Gastrocnemius medialis (tissue), 4 donors: ENCODE results near the gene PI16. TPM values are rescaled to one million over a fixed set of nuclear protein-coding genes. Genes with fewer than 3 reads are reported as not detected.

Source experiments
- ATAC-seq, 2 donors: fragments of 150-250 bp; one replicate each; pipeline ENCODE4 v1.9.1; 2016
- DNase-seq, 2 donors: peaks; one replicate each; pipeline ENCODE4 v3.0.0-alpha.2; 2019
- H3K27ac ChIP-seq, 4 donors: fragments of 200-600 bp; sonication (generic); 1 replicate in 1 of 4; 2 replicates in 3 of 4; pipeline ENCODE4 v1.5.1; 2016 to 2018; ENCODE audit warnings: mild to moderate bottlenecking in 2 of 4, moderate library complexity in 1 of 4
- H3K27me3 ChIP-seq, 3 donors: fragments of 200-600 bp; sonication (generic) in 2 of 3; 1 replicate in 1 of 3; 2 replicates in 2 of 3; pipeline versions ENCODE4 v1.5.1 to v1.6.0; 2016 to 2019; ENCODE audit warnings: mild to moderate bottlenecking in 1 of 3, moderate library complexity in 1 of 3
- H3K36me3 ChIP-seq, 2 donors: fragments of 200-600 bp; sonication (generic) in 1 of 2; one replicate each; pipeline ENCODE4 v1.5.1; 2017 to 2018
- H3K4me1 ChIP-seq, 2 donors: fragments of 200-600 bp; sonication (generic) in 1 of 2; one replicate each; pipeline ENCODE4 v1.5.1; 2016 to 2017; ENCODE audit warnings: mild to moderate bottlenecking in 2 of 2
- H3K4me3 ChIP-seq, 4 donors: fragments of 200-600 bp; sonication (generic) in 3 of 4; 1 replicate in 1 of 4; 2 replicates in 3 of 4; pipeline ENCODE4 v1.5.1; 2016 to 2019; ENCODE audit warnings: mild to moderate bottlenecking in 2 of 4
- H3K9me3 ChIP-seq, 3 donors: fragments of 200-600 bp; sonication (generic) in 2 of 3; 1 replicate in 1 of 3; 2 replicates in 2 of 3; pipeline ENCODE4 v1.5.1; 2016 to 2019
- POLR2A ChIP-seq, 2 donors: fragments of 450-650 bp; IDR thresholded peaks; one replicate each; pipeline ENCODE4 v1.6.1; 2017; ENCODE audit warnings: antibody characterized with exemption in 2 of 2, mild to moderate bottlenecking in 2 of 2, moderate library complexity in 2 of 2
- in situ Hi-C, 4 donors: fragments of 200-750 bp; cut with MboI; loops; one replicate each; pipeline versions ENCODE4 v1.15.0 to v1.8.0; 2017; ENCODE audit warnings: low sequenced_read_pairs in 4 of 4
- intact Hi-C: fragments of 100-400 bp; cut with DNase I; formaldehyde crosslinking; loops from one replicate; pipeline ENCODE4 v1.15.1; 2023; ENCODE audit warnings: low total_unique reads
- total RNA-seq, 4 donors: library from RNA; depleted of rRNA; stranded (reverse); fragments of >200 nt; gene quantifications; one replicate each; pipeline versions ENCODE4 v1.1.0 to v1.2.3, GENCODE V29; 2016
- TF ChIP-seq, protein P1 (sequence below), 5 experiments: fragments of 450-650 bp in 3 of 5; fragments of 200-600 bp in 2 of 5; sonication (generic) in 2 of 5; IDR thresholded peaks in 4 of 5; conservative IDR thresholded peaks in 1 of 5; 1 replicate in 4 of 5; 2 replicates in 1 of 5; pipeline ENCODE4 v1.5.1; 2016 to 2019; ENCODE audit warnings: antibody characterized with exemption in 5 of 5, mild to moderate bottlenecking in 3 of 5, moderate library complexity in 3 of 5

The PI16 gene
- total RNA-seq, 4 donors from 2014 or later, result 0.87 to 3.2 (median 2.5) TPM

DNA sequence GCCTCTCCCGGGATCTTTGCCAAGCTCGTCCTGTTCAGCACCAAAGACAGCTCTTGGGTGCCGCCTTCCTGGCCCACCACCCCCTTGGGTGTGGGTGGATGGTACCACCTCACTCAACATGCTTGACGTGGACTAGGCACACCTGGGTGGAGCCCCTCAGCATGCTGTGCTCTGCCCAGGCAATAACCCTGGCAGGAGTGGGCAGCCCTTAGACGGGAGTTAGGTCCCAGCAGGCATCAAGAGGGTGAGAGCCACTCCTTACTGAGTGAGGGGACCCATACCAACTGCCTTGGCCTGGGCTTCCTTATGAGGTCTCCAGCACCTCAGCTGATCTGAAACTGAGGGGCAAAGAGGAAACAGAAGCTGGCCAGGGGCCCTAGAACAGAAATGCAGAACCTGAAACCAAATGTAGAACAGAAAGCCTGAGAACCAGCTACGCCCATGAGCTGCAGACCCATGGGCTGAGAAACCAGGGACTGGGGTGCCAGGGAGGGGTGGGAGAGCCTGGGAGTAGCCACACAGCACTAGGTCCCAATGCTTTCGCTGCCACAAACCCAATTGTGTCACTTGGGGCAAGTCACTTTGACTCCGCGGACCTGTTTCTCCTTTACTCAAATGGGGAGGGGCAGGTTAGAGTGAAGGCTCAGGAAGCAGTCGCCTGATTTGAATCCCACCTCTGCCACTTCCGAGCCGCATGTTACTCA, 53.0 kb downstream of the PI16 start:
- in situ Hi-C loops (loop anchor here in 3 of 4 donors (25.0 kb wide), 2 partner anchors 120 to 245 kb away; partner anchors contain the start of gene C6orf89 (in 1 of the 3)), intact Hi-C loops (no loop called here)
- Histone ChIP-seq H3K4me1 (no peaks in the 10 kb centered on the region), H3K27me3 (no peaks in the 10 kb centered on the region), H3K4me3 (peak overlapping the region in 1 of 4 donors; percentile 28), H3K27ac (no peak overlapping the region), H3K36me3 (no peaks in the 10 kb centered on the region), H3K9me3 (no peaks in the 10 kb centered on the region)
- no peak for TF ChIP-seq POLR2A (IDR thresholded peaks at IDR 0.05)
- TF ChIP-seq, protein P1, sequence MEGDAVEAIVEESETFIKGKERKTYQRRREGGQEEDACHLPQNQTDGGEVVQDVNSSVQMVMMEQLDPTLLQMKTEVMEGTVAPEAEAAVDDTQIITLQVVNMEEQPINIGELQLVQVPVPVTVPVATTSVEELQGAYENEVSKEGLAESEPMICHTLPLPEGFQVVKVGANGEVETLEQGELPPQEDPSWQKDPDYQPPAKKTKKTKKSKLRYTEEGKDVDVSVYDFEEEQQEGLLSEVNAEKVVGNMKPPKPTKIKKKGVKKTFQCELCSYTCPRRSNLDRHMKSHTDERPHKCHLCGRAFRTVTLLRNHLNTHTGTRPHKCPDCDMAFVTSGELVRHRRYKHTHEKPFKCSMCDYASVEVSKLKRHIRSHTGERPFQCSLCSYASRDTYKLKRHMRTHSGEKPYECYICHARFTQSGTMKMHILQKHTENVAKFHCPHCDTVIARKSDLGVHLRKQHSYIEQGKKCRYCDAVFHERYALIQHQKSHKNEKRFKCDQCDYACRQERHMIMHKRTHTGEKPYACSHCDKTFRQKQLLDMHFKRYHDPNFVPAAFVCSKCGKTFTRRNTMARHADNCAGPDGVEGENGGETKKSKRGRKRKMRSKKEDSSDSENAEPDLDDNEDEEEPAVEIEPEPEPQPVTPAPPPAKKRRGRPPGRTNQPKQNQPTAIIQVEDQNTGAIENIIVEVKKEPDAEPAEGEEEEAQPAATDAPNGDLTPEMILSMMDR (IDR thresholded peaks at IDR 0.05 in 4 of 5, conservative IDR thresholded peaks at IDR 0.05 in 1 of 5), result no peak
- ATAC-seq (no peak), DNase-seq (no peak)

DNA sequence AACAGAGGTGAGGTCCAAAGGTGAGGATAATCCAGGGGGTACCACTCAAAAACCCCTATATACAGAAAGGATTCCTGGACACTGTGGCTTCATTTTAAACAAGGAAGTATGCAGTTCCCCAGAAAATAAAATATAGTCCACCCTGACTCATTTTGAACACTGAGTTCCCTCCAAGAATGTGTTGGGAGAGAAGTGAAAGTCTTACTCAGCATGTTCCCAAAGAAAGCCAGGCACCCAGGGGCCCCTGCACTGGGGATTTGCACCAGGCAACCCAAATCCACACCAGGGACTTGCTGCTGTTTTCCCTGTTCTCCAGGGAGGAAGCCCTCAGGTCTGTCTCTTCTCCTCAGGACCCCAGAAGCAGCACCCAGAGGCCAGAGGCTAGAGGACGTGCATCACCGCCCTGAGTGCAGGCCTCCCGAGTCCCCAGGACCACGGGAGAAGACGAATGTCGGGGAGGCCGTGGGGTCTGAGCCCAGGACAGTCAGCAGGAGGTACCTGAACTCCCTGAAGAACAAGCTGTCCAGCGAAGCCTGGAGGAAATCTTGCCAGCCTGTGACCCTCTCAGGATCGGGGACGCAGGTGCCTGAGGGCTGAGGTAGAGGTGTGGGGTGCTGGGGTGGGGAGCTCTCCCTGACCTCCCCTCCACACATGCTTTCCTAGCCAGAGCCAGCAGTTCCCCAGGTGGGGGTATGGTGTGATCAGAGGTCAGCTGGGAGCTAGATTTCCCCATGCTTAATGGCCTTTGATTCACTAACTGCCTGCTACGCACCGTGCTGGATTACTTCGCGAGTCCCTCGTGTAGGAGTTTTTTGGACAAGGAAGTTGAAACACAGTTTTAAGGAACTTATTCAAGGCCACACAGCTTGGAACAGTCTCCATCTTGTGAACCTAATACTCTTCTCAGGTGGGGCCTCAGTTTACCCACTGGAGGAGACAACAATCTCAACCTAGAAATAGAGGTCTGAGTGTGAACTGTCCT, 54.2 kb downstream of the PI16 start:
- in situ Hi-C loops (loop anchor here in 3 of 4 donors (25.0 kb wide), 2 partner anchors 121 to 246 kb away; partner anchors contain the start of gene C6orf89 (in 1 of the 3)), intact Hi-C loops (no loop called here)
- no peak overlapping the region for H3K4me3 ChIP-seq
- no peak overlapping the region for H3K27ac ChIP-seq
- no peaks in the 10 kb centered on the region for H3K27me3 ChIP-seq
- H3K9me3 ChIP-seq, result no peaks in the 10 kb centered on the region
- ATAC-seq (no peak), DNase-seq (no peak)
- TF ChIP-seq, protein P1 (IDR thresholded peaks at IDR 0.05 in 4 of 5, conservative IDR thresholded peaks at IDR 0.05 in 1 of 5), result no peak
- TF ChIP-seq POLR2A (IDR thresholded peaks at IDR 0.05), result no peak
- H3K4me1 ChIP-seq, result no peaks in the 10 kb centered on the region
- no peaks in the 10 kb centered on the region for H3K36me3 ChIP-seq

DNA sequence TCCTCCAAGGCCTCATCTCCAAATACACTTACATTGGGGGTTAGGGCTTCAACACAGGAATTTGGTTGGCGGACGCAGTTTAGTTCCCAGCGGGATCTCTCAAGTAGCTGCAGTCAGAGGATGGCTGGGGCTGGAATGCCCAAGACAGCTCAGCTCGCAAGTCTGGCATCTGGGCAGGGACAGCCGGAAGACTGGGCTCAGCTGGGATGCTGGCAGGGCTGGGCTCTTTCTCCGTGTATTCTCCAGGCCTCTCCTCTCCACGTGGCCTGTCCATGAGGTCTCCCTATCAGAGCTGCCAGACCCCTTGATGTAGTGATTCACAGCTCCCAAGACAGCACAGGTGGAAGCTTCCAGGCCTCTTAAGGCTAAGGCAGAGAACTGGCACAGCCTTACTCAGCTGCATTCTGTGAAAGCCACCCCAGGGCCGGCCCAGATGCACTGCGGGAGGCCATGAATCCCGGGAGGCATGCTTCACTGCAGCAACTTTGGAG, 55.9 kb downstream of the PI16 start:
- intact Hi-C loops, result no loop called here
- no peak overlapping the region for H3K27ac ChIP-seq
- in situ Hi-C loops, result loop anchor here (10.0 to 25.0 kb wide), 3 partner anchors 123 to 248 kb away; partner anchors contain the start of gene C6orf89 (in 3 of the 4)
- no peaks in the 10 kb centered on the region for H3K27me3 ChIP-seq
- H3K4me3 ChIP-seq, result no peak overlapping the region
- TF ChIP-seq, protein P1 (IDR thresholded peaks at IDR 0.05 in 4 of 5, conservative IDR thresholded peaks at IDR 0.05 in 1 of 5), result no peak
- TF ChIP-seq POLR2A (IDR thresholded peaks at IDR 0.05), result no peak
- H3K4me1 ChIP-seq, result no peaks in the 10 kb centered on the region
- H3K36me3 ChIP-seq, result no peaks in the 10 kb centered on the region
- ATAC-seq (peak in 1 of 2 donors; percentile 48), DNase-seq (no peak)
- H3K9me3 ChIP-seq, result no peaks in the 10 kb centered on the region

DNA sequence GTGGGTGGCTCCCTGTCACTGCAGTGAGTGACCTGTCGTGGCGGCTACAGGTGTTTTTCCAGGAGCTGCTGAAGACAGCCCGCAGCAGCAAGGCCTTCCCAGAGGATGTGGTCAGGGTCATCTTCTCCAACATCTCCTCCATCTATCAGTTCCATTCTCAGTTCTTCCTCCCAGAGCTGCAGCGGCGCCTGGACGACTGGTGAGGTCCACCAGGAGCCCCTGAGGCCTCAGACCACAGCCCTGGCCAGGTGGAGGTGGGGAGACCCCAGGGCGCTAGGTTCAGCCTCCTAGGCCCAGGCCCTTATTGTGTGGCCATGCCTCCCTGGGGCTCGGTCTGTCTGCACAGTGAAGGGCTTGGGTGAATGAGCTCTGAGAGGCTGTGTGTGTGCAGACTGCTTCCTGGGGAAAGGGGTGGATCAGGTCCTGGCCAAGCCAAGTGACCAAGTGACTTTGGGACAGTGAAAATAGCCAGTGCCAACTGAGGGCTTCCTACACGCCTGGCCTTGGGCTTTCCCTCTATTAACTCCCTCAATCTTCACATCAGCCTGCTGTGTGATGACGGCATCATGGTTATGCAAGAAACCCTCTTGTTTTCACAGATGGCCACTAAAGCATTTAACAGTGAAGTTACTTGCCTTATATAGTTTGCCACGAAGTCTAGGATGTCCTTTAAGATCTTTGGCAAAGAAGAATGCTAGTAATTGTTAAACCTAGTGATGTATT, 57.3 kb downstream of the PI16 start:
- in situ Hi-C loops (loop anchor here (10.0 to 25.0 kb wide), 3 partner anchors 125 to 250 kb away; partner anchors contain the start of gene C6orf89 (in 3 of the 4)), intact Hi-C loops (no loop called here)
- H3K4me3 ChIP-seq, result no peak overlapping the region
- no peak for DNase-seq
- no peak overlapping the region for H3K27ac ChIP-seq
- H3K36me3 ChIP-seq, result no peaks in the 10 kb centered on the region
- TF ChIP-seq POLR2A (IDR thresholded peaks at IDR 0.05), result no peak
- TF ChIP-seq, protein P1 (IDR thresholded peaks at IDR 0.05 in 4 of 5, conservative IDR thresholded peaks at IDR 0.05 in 1 of 5), result no peak
- no peak for ATAC-seq
- no peaks in the 10 kb centered on the region for H3K9me3 ChIP-seq
- H3K27me3 ChIP-seq, result no peaks in the 10 kb centered on the region
- H3K4me1 ChIP-seq, result no peaks in the 10 kb centered on the region
